HG02678 (cell line): Measurements from ENCODE around the gene RRP15.

ENCODE experiments used
- ATAC-seq: cut with Tn5 transposase; IDR thresholded peaks from one replicate; pipeline ENCODE4 v1.9.1; 2021; ENCODE audit warnings: mild to moderate bottlenecking, moderate library complexity; ENCODE audit not compliant: unreplicated experiment

The RRP15 gene

DNA sequence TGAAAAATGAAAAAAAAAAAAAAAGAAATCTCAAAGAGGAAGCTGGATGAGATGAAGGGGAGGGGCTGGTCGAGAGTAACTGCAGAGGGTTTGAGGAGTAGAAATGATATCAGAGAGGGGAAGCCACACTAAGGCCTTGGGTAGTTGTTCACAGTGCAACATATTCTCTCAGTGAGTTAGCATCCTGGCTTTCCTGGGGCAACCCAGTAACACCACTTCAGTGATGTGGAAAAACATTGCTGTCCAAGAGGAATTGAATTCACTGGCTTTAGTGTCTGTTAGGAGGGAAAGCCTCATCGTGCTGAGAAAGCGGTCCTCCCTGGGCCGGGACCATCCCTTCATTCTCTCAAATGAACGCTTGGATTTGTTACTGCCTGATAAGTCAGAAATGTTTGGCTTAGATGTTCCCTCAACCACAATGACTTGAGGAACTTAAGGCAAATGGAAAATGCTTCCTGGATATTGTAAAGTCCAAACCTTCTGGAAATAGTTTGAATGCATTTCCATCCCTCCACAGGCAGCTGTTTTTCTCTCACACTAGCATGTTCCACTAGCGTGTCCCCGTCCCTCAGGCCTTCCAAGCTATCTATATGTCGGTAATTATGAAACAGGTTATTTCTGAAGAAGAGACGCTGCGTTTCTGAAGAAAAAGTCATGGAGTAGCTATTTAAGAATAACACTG is 72.3 kb downstream of the RRP15 start:
- no peak for ATAC-seq

GRCh38 chr1:218357893-218358232 is 72.8 kb downstream of the RRP15 start:
- no peak for ATAC-seq

DNA sequence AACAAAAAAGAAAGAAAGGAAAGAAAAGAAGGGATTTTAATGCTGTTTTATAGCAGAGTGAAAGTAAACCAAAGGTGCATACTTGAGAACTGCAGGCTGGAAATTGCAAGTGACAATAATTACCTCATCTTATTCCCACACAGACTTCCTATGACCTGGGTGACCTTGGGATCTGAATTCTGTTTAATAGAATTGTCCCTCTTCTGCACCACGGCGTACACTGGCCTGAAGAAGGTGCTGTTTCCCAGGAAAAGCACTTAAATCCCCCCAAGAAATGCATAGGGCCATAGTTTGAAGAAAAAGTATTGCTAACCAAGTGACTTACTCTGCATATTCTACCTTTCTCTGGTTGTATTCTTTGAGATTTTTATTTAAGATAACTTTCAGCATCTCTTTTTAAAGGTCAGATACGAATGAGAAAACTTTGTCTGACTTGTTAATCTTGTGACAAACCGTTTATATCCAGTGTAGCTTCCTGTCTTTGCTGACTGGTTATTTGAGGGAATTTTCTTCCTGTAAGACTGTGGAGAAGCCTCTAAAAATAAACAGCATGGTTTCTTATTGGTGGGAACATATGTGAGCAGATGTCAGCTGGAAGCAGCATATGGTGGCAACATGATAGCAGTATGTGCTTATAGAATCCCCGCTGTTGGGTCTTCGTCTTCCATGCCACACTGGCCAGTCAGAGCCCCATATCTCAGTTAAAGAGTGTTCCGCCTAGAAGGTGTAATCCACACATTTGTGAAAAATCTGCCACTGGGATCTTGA is 76.4 kb downstream of the RRP15 start:
- no peak for ATAC-seq

DNA sequence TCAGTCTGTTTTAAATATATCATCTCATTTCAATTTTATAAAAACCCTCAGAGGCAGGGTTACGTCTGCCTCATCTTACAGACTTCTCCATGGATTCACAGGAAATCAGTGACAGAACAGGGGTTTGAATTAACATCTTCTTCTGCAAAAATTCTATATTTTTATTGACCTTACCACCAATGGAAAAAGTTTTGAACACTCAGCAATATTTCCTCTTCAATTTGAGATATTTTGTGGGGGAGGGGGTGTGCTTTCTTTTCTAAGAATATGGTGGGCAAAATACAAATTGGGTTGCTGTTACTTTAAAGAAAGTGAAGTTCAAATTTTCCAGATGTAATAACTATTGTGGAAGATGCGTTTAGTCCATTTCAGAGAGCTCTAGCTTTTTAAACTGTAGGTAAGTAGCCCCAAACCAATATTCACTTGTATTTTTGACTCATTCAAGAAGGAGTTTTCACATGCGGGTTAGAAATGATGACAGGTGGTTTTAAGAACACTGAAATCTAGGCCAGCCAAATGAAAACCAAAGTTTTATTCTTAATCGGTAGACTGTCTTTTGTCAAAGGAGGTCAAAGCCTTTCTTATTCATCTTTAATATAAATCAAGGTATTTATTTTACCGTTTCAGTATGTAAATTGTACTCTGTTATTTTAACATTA is 77.5 kb downstream of the RRP15 start:
- ATAC-seq, result no peak

DNA sequence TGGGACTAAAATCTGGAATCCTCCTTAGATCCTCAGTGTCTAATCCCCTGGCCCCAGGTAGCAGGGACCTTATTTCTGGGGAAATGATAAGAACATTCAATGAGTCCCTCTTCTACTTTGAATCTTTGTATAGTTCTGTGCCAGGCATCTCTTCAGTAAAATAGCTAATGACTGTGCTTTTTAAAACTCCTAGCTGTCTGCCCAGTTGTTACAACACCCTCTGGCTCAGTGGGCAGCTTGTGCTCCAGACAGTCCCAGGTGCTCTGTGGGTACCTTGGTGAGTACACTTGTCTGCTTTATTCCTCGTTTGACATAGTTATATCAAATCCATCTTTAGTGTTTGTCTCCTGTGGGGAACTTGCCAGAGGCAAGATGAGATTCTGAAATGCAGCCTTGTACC is 78.0 kb downstream of the RRP15 start:
- ATAC-seq, result no peak

DNA sequence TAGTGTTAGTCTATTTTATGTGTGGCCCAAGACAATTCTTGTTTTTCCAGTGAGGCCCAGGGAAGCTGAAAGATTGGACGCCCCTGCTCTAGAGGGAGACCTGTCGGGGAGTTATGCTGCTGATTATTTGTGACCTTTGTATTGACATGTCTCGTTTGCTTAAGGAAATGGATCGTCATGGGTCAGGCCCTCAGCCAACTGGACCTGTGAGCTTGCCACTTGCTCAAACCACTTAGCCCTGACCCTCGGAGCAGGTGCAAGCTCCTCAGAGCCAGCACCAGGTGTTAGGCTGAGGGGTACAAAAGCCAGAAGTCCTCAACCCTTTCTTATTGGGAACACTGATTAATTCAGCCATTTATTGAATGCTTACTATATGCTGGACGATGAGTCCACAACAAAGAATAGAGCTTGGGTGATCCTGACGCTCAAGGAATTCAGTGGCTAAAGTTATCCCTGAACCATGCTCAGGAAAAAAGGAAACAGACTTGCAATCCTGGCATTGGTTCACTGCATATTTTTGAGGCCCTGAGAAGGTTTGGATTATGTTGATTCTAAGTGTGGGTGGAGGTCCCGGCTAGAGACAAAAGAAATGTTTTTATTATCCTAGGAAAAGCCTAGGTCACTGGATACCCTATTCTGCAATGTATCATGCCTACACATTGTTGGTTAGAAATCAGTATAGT is 79.1 kb downstream of the RRP15 start:
- ATAC-seq, result no peak

DNA sequence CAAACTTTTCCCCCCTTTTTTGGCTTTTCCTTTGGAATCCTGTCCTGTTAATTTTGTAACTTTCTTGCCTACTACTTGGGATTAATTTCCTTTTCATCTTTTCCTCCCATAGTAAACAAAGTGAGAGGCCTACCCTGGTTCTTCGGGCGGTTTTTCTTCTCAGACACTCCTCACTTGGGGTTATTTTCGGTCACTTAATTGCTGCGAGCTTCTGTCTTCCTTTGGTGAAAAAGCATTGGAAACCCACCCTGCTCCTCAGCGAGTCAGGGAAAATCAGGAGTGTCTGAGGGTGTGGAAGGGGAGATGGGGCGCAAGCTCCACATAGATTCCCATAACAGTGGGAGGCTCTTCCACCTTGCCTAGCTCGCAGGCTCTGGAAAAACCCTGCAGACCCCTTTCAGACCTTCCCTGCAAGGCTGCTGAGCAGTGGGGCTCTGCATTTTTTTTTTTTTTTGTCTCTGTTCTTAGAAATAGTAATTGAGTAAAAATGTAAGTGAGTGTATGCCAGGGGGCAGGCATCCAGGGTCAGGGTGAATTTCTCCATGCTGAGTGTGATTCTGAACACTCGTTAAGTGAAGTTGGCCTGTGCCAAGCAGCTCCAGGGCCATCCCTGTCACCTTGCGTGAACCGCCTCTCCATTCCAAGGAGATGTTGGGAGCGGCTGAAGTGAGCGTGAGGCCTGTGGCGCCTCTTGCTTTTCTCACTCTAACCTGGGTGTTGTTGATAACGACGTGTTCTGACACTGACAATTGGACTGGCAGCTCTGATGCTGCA is 80.3 kb downstream of the RRP15 start:
- ATAC-seq, result no peak

GRCh38 chr1:218366322-218367052 is 81.4 kb downstream of the RRP15 start:
- ATAC-seq, result no peak

- no peak for ATAC-seq
Measured at GRCh38 chr1:218367118-218367517, 82.0 kb downstream of the RRP15 start.

- ATAC-seq, result no peak
Measured at GRCh38 chr1:218368686-218369085, 83.6 kb downstream of the RRP15 start.

DNA sequence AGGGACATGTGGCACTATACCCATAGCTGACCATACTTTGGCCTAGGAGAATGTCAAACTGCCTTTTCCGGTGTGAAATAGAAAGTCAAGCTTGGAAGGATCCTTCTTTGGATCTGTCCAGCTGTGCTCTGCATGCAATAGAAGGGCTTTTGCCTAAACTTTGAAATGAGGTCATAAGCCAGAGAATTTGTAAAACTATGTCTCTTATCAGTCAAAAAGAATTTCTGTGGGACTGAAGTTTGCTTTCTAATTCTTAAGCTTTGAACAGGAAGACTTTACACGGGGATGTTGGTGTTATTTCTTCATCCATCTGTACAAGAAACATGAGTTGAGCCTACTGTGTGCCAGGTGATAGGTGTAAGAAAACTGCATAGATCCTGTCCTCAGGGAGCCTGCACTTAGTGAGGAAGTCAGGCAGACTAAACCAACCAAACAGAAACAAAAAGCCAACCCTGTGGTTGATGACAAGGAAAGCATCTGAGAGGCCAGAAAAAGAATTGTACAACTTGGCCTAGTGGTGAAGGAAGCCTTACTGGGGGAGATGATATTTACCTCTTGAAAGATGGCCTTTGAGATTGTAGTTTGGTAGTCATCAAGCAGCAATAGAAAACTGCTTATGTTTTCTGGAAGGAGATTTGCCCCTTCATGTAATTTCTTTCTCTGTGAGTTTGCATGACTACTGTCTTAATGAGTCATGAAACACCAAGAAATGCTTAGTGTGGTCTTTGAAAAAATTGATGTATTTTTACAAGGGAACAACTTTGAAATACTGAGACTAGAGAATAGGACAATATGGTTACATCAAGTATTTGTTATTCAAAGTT is 84.8 kb downstream of the RRP15 start:
- ATAC-seq, result no peak

DNA sequence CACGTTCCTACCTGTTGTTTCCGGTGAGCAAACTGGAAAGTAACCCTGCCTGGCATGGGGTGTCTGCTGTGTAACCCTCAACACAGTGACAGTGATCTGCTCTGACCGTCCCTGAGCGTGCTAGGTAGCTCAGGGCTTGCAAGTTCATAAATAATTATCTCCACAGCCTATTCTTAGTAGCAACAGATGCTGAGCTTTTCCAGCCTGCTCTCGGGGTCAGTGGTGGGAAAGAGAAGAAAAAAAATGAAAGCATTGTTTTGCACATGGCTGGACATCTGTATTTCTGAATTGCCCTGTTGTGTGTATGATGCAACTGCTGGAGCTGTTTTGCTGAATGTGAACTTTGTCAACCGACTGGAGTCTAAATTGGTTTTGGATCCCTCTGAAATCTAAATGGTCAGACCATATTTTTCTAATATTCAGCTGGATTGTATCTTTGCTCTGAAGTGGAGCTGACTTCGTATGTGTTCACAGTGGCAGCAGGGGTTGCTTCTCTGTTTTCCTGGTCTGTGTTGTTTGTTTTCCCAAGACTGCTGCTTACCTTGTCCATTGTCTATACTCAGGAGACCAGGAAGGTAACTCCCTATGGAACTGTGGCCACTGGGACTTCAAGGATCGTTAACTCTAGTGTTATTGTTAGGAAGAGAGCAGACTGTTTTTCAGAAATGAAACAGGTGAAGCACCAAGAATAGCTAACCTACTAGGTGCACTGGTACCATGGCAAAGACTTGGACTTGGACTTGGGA is 87.0 kb downstream of the RRP15 start:
- ATAC-seq, result no peak

DNA sequence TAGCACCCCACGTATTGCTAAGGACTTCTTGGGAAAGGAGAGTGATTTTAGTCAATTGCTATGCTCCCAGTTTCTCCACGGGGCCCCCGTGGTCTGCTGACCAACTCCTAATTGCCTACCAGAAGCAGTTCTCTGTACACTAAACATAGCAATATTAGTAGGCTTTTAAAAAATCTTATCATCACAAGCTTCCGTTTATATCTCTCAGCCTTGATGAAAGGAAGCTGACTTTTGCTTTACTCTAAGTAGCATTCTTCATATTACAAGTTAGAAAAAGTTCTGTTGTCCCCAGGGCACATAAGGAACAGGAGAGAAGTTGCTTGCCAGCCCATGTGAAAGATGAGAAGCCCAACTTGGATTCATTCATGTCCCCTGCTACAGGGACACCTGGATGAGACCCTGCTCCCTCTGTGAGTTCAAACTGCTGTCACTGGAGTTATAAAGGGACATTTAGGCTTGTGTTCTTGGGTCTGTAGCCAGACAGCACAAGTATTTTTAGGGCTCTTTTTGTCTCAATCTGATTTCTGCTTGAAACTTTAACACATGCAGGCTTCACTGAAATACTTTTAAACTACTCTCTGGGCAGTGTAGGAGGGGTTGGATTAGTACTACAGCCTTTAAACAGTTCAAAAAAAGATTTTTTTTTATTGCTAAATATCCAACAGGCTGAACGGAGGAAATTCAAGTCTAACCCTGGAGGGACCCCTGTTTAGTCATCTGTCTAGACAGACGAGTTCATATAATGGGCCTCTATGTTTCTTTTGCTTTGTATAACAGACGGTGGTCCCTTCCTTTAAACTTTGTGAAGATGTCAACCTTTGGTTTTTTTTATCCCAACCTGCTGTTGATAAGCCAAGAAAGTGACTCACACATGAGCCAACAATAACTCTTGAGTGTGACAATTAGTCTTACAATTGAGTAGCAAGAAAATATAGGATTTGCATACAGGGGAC is 89.6 kb downstream of the RRP15 start:
- ATAC-seq, result no peak

DNA sequence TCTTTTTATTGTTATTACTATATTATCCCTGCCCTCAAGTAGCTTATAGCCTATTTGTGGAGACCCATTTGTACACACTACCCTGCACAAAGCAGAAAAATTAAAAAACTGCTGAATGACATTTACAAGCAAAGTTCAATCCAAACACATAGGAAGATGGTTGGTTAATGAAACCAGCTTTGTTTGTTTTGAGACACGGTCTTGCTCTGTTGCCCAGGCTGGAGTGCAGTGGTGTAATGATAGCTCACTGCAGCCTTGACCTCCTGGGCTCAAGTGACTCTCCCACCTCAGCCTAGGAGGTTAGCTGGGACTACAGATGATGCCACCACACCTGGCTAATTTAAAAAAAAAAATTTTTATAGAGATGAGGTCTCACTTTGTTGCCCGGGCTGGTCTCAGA is 91.6 kb downstream of the RRP15 start:
- peak; percentile 6 for ATAC-seq

GRCh38 chr1:218377143-218377660 is 92.1 kb downstream of the RRP15 start:
- ATAC-seq, result peak; percentile 70

DNA sequence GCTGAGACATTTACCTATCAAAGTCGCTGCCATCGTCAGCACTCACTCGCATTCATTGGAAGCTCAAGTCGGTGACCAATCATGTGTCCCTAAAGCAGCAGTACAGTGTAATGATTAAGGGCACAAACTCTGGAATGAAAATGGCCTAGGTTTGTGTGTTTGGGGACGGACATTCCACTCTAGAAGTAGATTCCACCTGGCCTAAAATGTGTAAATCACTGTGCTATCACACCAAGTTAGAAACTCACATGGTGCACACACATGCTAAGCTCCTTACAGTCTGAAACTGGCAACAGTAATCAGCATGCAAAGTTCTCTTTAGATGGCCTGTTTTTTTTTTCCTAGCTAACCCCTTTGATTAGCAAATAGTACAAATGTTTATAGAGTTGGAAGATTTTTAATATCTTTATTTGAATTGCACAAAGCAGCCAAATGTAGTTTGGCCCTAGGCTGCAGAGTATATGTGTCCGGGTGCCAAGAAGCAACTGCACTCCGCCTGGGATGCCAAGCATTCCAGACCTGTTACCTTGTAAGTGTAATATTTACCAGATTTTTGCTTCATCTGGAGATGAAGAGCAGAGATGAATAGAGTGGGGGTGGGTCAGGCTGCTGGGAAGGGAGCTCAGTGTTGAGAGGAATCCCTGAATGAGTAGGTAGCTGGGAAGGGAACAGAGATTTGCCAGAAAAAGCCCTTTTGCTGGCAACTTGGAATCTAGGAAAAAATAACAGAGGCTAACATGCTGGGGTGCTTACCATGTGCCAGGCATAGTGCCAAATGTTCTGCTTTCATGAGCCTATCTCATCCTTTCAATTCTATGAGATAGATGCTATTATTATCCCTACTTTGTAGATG is 95.3 kb downstream of the RRP15 start:
- ATAC-seq, result no peak
